ENCODE measurements around the gene IGF1.
"Not testable (repeated sequence)": the region's sequence is repeated elsewhere in the genome, so short reads cannot be mapped to it uniquely, and the experiment has no call there.

Gene IGF1

GRCh38 chr12:102462795-102463465 lies 17.4 kb downstream of the IGF1 start:
- DNase-seq (ENCODE audit: low read depth in 2 of 3, low spot score in 2 of 3) = no peak

- DNase-seq (ENCODE audit: low read depth in 2 of 3, low spot score in 2 of 3) = no peak
Measured at GRCh38 chr12:102462386-102462785, 18.0 kb downstream of the IGF1 start.

GRCh38 chr12:102461501-102461900 lies 18.9 kb downstream of the IGF1 start:
- no peak for DNase-seq (ENCODE audit: low read depth in 2 of 3, low spot score in 2 of 3)

- DNase-seq (ENCODE audit: low read depth in 2 of 3, low spot score in 2 of 3) = no peak
Measured at GRCh38 chr12:102459314-102459713, 21.0 kb downstream of the IGF1 start.

GRCh38 chr12:102454808-102455760 lies 25.3 kb downstream of the IGF1 start:
- no peak for DNase-seq (ENCODE audit: low read depth in 2 of 3, low spot score in 2 of 3)

- DNase-seq (ENCODE audit: low read depth in 2 of 3, low spot score in 2 of 3) = no peak
Measured at GRCh38 chr12:102454330-102454729, 26.0 kb downstream of the IGF1 start.

- DNase-seq (ENCODE audit: low read depth in 2 of 3, low spot score in 2 of 3) = no peak
Measured at GRCh38 chr12:102452605-102453004, 27.8 kb downstream of the IGF1 start.

GRCh38 chr12:102449018-102449417 lies 31.3 kb downstream of the IGF1 start:
- DNase-seq (ENCODE audit: low read depth in 2 of 3, low spot score in 2 of 3) = not testable (repeated sequence)

- DNase-seq (ENCODE audit: low read depth in 2 of 3, low spot score in 2 of 3) = not testable (repeated sequence)
Measured at GRCh38 chr12:102447426-102447825, 32.9 kb downstream of the IGF1 start.

GRCh38 chr12:102444707-102445106 lies 35.7 kb downstream of the IGF1 start:
- no peak for DNase-seq (ENCODE audit: low read depth in 2 of 3, low spot score in 2 of 3)

GRCh38 chr12:102444093-102444492 lies 36.3 kb downstream of the IGF1 start:
- no peak for DNase-seq (ENCODE audit: low read depth in 2 of 3, low spot score in 2 of 3)

GRCh38 chr12:102441077-102441596 lies 39.2 kb downstream of the IGF1 start:
- no peak for DNase-seq (ENCODE audit: low read depth in 2 of 3, low spot score in 2 of 3)

GRCh38 chr12:102439426-102440405 lies 40.6 kb downstream of the IGF1 start:
- no peak for DNase-seq (ENCODE audit: low read depth in 2 of 3, low spot score in 2 of 3)

GRCh38 chr12:102438827-102439210 lies 41.5 kb downstream of the IGF1 start:
- no peak for DNase-seq (ENCODE audit: low read depth in 2 of 3, low spot score in 2 of 3)

- no peak for DNase-seq (ENCODE audit: low read depth in 2 of 3, low spot score in 2 of 3)
Measured at GRCh38 chr12:102438047-102438826, 42.1 kb downstream of the IGF1 start.

GRCh38 chr12:102437511-102437910 lies 42.9 kb downstream of the IGF1 start:
- DNase-seq (ENCODE audit: low read depth in 2 of 3, low spot score in 2 of 3) = no peak

GRCh38 chr12:102436867-102437266 lies 43.5 kb downstream of the IGF1 start:
- no peak for DNase-seq (ENCODE audit: low read depth in 2 of 3, low spot score in 2 of 3)

GRCh38 chr12:102435827-102436436 lies 44.4 kb downstream of the IGF1 start:
- no peak for DNase-seq (ENCODE audit: low read depth in 2 of 3, low spot score in 2 of 3)

GRCh38 chr12:102433304-102433703 lies 47.1 kb downstream of the IGF1 start:
- DNase-seq (ENCODE audit: low read depth in 2 of 3, low spot score in 2 of 3) = no peak

- no peak for DNase-seq (ENCODE audit: low read depth in 2 of 3, low spot score in 2 of 3)
Measured at GRCh38 chr12:102430661-102431060, 49.7 kb downstream of the IGF1 start.
